ENCODE results near the gene PEX11B.
"Not testable (repeated sequence)": the region's sequence is repeated elsewhere in the genome, so short reads cannot be mapped to it uniquely, and the experiment has no call there.

The PEX11B gene

DNA sequence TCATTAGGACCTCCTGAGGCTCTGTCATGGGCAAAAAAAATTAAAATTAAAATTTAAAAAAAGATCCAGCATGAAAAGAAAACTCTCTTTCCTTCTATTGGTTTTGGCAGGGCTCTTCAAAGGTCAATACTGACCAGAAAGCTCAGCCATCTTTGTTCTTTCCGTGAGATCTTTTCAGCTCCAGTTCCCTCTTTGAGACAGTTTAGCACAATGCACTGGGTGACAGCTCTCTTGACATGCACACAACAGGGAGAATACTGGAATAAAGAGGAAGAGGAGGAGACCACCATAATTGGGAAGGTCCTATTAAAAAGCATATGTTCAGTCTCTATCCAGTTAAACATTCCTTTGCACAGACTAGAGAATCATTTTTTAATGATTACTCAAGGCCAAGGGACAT lies 33.0 kb upstream of the PEX11B start:
- no peak for DNase-seq

DNA sequence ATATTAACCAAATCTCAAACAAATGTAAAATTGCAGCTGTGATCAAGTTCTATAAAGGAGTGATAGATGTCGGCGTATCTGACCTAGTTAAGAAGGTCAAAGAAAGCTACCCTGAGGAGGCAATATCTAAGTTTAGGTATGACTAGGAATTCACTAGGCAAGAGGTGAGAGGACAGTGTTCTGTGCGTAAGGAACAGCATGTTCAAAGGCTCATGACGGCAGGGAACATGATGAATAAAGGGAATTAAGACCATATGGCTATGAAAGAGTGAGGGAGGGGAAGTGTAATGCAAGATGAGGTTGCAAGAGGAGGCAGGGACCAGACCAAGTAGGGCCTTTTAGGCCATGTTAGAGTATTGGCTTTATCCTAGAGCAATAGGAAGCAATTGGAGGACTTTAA lies 30.7 kb upstream of the PEX11B start:
- no peak for DNase-seq

DNA sequence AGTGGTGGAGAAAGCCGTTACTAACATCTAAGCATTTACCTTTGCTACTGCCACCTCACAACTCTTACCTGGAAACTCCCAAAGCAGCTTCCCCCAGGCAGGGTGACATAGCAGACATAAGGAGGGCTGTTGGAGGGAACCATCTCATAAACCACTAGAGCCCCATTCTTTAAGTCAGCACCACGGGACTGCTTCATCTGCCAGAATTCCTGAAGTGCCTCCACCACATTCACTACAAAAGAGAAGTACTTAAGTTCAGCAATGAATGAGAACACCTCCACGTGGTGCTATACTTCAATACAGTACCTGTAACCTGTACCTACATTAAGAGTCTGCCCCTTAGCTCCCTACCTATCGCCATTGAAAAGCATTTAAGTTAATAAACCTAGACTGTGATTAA lies 29.0 kb upstream of the PEX11B start:
- no peak for DNase-seq

DNA sequence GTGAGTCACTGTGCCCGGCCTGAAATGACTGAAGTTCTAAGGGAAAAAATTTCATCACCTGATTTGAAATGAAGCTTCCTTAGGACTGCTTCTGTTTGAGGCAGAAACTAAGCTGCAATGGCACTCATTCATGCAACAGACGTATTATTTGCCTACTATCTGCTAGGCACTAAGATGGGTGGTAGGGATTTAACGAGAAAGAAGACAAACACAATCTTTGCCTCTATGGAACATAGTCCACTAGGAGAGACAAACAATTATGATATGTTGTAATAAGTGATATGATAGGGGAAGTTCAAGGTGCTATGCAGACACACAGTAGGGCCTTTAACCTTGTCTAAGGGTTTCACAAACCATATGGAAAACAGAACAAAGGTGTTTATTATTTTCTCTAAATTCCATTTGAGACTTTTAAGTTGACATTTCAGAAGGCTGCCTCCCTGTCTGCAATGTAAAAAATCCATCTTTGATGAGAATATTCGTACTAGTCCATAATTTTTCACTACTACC lies 28.0 kb upstream of the PEX11B start:
- DNase-seq = no peak

DNA sequence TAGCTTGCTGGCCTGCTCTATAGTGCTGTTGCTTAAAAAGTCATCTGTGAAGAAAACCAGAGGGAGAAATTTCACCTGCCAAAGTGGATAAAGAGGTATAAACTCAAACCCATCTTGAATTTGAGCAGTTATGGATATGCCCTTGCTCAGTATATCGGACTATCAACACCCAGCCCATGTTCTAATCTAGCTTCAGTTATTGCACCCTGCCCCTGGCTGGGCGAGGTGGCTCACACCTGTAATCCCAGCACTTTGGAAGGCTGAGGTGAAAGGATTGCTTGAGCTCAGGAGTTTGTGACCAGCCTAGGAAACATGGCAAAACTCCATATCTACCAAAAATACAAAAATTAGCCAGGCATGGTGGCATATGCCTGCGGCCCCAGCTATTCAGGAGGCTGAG lies 26.0 kb upstream of the PEX11B start:
- no peak for DNase-seq

DNA sequence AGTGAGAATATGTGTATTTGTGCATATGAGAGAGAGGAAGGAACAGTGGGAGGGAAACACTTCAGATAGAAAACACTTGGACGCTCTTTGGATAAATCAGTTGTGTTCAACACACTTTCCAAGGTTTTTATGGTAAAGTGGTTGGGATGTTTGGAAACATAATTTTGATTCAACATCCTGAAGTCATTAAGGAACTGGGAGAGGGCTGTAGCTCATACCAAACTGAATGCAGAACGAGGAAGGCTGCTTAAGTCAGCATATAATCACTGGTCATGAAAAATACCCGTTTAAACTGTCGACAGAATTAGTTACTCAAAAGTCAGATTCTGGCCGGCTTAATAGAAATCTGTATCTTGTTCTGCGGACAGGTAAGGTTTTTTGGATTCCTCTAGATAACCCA lies 24.4 kb upstream of the PEX11B start:
- DNase-seq = no peak

DNA sequence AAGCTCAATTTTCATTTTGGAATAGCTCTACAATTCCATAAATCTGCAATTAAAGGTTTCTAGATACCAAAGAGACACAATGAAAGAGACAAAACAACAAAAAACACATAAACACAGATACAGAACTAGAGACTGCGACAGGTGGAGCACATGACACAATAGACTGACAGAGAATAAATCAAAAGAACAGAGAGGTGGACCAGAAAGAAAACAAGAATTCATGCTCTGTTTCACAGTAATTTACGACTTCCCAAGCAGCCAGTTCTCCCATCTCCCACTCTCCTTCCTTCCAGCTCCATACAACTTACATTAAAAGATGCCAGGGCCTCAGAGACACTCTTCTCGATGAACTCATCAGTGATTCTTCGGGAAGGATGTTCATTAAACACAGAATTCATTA lies 23.9 kb upstream of the PEX11B start:
- DNase-seq = no peak

DNA sequence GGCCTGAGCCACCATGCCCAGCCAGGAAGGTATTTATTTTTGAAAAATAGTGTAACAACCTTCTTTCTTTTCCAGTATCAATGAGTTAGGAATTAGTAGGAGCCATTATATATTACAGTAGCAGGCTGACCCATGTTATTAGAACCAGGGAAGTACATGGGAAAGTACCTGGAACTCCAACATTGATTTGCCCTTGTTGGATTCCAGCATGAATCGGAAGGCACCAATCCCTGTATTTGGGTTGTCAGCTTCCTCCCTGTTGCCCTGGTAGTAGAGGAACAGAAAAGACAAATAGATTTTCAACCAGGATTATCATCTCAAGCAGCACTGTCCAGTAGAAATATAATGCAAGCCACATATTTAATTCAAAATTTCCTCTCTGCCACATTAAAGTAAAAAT lies 18.9 kb upstream of the PEX11B start:
- DNase-seq = no peak

DNA sequence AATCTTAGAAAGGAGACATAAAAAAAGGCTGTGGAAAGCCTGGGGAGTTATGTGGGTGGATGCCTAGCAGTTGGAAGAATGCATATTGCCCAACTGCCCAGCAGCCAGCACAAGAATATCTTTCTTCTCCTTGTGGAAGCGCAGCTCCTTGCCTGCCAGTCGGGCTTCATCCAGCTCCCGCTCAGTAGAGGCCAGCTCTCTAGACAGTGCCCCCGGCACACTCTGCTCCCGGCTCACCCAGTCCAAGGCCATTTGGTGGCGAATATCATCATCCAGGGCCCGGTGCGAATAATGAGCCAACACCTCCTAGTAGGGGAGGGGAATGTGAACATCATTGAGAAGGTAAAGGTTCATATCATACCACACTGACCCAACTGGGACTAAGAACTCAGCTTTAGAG lies 17.7 kb upstream of the PEX11B start:
- no peak for DNase-seq

DNA sequence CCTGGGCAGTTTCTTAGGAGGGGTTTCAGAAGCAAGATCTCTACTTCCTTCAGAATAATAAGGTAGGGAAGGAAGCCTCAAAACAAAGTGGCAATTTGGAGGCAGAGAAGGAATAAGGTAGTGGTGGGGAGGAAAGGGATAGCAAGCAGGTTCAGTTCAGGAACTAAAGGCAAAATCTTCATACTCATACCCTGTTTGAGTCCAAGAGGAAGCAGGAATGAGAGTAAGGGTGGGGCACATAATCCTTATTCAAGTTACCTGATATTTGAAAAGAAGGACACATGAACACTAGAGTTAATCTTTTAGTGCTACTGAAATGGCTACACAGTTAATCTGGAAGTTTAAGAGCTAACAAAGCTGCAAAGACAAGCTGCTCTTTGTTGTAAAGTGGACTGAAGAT lies 17.2 kb upstream of the PEX11B start:
- no peak for DNase-seq

DNA sequence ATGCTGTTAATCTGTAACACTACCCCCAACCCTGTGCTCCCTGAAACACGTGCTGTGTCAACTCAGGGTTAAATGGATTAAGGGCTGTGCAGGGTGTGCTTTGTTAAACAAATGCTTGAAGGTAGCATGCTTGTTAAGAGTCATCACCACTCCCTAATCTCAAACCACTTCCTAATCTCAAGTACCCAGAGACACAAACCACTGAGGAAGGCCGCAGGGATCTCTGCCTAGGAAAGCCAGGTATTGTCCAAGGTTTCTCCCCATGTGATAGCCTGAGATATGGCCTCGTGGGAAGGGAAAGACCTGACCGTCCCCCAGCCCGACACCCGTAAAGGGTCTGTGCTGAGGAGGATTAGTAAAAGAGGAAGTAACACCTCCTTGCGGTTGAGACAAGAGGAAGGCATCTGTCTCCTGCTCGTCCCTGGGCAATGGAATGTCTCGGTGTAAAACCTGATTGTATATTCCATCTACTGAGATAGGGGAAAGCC lies 14.0 kb upstream of the PEX11B start:
- DNase-seq = not testable (repeated sequence)

DNA sequence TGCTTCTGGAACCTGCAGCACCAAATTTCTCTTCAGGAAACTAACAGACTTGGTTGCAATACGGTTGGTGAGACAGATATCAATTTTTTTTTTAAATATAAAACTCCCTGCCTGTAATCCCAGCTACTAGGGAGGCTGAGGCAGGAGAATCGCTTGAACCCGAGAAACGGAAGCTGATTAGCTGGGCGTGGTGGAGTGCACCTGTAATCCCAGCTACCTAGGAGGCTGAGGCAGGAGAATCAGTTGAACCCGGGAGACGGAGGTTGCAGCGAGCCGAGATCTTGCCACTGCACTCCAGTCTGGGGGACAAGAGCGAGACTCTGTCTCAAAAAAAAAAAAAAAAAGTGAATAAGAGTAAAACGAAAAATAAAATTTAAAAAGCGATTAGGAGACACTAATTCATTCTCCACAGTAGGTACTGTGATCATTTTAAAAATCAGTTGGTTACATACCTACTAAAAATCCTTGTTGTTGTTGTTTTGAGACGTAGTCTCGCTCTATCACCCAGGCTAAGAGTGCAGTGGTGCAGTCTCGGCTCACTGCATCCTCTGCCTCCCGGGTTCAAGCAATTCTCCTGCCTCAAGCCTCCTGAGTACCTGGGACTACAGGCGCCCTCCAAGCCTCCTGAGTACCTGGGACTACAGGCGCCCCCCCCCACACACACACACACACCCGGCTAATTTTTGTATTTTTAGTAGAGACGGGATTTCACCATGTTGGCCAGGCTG lies 9.6 kb upstream of the PEX11B start:
- no peak for DNase-seq

DNA sequence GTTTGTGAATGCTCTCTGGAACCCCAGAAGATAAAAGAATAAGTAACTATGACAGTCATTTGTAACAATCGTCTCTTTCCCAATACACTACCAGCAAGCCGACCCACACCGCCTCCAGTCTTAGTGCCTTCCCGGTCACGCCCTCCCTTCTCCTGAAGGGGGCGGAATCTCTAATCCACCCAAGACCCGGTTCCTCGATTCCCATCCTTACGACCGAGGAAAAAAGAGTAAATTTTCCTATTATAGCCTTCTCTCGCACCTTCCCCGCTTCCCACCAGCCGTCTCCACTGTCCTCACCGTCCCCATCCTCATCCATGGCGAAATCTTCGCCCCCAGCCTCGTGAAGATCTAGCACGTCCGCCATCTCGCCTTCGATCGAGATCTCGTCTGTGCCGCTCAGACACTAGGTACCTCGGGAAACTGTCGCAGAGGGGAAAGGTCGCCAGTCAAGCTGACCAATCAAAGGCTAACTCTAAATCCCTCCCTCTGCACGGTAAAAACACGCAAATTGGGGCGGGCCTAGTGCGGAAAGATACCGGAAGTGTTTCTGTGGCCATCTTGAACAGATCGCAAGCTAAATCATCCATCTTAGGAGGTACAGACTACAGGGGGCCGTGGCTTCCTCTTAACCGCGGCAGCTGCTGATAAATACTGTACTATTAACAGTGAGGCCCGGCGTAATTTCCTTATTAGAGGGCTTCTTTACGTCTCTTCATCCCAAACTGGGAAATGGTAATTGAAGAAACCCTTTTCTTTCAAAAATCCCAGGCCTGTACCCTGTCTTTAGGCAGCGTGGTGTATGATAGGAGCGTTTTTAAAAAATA lies 8.8 kb upstream of the PEX11B start, which contains the start of gene RBM8A:
RBM8A (minus strand) TSS at position 422 of the 824 bp plus-strand sequence; CDS start at position 364, 58 bp downstream.
- DNase-seq = peak; percentile 98

DNA sequence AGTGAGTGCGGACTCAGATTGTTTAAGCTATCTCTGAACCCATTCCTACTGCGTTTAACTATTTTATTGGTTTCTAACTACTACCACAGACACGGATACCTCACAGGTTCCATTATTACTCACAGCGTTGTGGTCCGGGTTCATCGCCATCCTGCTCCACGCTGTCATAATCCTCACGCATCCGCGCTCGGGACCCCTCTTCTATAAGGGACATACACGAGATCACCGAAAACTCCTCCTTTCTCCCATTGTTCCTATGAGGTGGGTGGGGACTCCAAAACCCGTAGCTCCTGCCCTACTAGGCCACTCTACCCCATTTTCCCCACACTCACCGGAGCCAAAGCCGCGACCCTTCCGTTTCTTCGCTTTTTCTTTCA lies 8.2 kb upstream of the PEX11B start:
- no peak for DNase-seq

DNA sequence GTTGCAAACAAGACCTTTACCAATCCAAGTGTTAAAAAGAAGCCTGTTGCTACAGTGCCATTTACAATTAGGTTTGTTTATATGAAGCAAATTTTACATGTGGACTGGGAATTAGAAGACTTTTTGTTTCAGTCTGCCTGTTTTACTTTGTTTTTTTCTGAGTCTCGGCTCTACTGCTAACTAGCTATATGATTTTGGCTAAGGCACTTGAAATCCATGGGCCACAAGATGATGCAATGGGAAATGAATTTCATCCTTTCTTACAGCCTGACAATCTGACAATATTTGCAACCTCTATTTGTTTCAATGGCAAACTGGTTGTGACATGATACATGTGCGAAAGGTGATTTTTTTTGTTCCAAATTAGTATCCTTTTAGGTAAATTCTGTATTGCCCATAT lies 3.7 kb upstream of the PEX11B start:
- no peak for DNase-seq

DNA sequence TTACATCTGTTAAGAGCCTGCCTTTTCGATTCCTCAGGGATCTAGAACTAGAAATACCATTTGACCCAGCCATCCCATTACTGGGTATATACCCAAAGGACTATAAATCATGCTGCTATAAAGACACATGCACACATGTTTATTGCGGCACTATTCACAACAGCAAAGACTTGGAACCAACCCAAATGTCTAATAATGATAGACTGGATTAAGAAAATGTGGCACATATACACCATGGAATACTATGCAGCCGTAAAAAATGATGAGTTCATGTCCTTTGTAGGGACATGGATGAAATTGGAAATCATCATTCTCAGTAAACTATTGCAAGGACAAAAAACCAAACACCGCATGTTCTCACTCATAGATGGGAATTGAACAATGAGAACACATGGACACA lies 1.8 kb upstream of the PEX11B start:
- not testable (repeated sequence) for DNase-seq

DNA sequence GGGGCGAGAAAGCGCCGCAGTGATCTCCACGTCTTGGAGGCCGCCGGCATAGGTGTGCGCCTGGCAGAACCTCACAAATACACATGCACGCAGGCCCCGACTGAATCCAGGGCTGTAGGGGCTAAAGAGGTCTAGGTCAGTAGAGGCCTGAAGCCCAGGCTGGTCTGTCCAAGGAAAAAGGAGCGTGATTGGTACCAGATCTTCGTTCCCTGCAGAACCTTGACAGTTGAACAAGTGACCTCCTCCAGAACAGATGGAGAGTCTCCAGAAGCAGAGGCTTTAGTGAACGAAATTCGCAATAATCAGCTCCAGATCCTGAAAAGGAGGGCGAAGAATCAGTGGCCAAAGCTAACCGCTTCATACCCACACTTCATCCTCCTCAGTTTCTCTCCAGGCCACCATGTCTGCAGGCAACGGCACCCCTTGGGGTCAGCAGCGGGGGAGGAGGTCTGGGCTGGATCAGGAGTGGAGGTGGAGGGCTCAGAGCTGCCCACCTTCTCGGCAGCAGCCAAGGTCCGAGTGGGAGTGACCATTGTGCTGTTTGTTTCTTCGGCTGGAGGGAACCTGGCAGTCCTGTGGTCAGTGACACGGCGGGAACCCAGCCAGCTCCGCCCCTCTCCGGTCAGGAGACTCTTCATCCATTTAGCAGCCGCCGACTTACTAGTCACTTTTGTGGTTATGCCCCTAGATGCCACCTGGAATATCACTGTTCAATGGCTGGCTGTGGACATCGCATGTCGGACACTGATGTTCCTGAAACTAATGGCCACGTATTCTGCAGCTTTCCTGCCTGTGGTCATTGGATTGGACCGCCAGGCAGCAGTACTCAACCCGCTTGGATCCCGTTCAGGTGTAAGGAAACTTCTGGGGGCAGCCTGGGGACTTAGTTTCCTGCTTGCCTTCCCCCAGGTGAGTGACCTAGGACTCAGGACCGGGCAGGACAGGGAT lies 749 bp upstream of the PEX11B start:
- DNase-seq = no peak

DNA sequence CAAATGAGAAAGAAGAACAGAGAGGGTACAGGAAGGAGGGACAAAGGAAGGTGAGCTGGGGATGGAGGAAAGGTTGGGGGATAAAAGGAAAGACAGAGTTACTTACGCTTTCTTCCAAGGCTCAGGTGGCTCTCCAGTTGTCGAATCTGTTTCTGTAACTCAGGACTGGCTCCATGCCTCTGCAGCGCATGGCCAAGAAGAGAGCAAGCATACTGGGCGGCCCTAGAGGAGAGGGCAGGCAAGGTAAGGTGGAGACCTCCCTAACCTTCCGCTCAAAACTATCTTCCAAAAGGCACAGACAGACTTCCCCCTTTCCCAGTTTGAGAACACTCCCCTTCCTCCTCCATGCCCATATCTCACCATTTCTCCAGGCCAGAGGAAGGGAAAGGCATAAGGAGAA lies 922 bp downstream of the PEX11B start:
- no peak for DNase-seq

DNA sequence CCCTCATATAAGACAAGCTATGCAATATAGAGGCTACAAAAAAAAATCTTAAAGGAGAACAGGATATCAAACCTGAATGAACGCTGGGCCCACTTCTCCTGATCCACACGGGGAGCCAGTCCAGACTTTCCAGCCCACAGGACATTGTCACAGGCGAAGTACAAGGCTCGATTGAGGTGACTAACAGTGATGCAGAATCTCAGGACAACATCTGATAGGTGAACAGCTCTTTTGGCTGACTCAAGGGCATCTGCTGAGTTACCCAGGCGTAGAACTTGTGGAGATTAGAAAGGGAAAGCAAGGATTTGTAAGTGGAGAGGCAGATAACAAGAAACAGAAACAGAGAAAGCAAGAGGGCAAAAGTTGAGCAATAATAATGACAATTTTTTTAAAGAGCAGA lies 1.8 kb downstream of the PEX11B start:
- DNase-seq = no peak

DNA sequence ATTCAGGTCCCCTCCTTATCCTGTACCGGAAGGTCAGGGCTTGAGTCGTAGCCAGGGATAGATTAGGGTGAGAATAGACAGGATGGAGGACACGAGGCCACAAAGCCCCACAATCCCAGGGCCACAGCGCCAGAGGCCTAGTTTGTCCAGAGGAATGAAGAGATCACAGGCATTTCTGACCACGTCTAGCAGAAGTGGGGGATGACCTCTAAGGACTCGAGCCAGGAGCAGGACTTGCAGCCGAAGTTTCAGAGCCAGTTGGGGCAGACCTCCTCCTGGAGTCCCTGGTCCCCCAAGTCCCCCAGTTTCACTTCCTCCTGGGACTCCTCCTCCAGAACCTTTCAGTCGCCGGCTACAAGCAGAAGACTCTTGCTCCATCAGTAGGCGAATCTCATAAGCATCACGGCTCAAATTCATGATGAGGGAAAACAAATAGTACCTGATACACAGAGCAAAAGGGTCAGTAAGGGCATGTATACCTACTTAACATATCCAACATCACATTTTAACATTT lies 6.3 kb downstream of the PEX11B start:
- DNase-seq = no peak

DNA sequence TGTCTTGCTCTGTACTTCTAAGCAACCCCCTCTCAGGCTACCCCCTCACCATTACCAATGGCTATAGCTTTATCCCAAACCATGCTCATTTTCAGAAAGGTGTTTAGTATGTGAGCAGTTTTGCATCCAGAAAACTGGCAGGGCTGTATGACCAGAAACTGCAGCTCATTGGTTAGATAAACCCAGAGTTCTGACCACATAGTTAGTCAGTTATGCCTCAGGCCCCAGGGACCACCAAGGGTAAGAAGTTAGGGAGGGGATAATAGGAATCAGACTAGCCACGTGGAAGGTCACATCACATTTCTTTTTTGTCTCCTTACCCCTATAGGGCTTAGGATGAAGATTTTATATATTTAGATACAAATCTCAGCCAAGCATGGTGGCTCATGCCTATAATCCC lies 9.9 kb downstream of the PEX11B start:
- no peak for DNase-seq

DNA sequence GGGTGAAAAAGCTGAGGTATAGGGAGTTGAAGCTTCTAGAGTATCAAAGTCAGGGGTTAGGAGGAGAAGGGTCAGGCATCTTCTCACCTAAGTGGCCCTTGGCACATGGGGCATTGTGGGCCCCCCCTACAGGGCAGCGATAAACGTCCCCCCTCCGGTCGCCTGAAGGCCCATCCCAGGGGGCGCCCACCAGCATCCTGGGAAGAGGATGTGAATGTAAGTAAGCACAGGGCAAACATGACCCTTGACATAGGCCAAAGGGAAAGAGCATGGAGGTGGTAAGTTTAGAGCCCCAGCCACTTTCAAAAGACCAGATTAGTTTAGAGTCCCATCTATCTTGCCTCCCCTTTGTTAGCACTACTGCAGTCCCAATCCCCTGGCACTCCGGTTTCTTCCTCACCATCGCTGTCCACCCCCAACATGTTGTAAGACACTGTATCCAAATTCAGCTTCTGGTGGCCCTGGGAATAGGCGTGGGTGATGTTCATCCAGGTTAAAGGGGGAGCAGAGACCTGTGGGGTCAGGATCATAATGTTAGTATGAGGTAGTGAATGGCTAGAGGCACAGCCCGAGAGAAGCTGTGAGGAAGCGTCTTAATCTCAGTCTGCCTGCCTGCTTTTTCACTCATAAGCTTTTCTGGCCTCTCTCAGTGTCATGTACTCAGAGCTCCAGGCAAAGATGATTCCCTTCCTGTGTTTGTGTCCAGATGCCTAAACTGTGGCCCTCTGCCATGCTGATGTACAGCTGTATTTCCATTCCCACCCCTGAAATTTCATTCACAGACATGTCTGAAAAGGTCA lies 11.4 kb downstream of the PEX11B start:
- DNase-seq = no peak
